ENCODE data around the gene ARHGAP27.

DNA sequence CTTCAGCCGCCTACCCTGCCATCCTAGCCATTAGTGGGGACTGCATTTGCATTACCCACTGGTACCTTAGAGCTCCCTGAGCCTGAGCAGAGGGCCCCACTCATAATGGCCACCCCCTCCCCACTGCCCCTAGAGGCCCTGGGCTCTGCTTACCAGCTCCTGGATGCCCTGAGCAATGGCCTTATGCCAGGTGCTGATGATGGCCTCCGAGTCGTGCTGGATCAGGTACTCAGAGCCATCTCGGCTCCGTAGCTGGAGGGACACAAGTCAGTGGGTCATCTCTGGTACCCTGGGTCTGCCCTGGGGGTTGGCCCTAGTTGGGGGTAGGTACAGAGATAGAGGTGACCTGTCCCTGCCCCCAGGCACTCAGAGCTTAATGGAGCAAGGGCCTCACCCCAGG, 34.9 kb downstream of the ARHGAP27 start:
- TF ChIP-seq, protein P1, sequence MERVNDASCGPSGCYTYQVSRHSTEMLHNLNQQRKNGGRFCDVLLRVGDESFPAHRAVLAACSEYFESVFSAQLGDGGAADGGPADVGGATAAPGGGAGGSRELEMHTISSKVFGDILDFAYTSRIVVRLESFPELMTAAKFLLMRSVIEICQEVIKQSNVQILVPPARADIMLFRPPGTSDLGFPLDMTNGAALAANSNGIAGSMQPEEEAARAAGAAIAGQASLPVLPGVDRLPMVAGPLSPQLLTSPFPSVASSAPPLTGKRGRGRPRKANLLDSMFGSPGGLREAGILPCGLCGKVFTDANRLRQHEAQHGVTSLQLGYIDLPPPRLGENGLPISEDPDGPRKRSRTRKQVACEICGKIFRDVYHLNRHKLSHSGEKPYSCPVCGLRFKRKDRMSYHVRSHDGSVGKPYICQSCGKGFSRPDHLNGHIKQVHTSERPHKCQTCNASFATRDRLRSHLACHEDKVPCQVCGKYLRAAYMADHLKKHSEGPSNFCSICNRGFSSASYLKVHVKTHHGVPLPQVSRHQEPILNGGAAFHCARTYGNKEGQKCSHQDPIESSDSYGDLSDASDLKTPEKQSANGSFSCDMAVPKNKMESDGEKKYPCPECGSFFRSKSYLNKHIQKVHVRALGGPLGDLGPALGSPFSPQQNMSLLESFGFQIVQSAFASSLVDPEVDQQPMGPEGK (CRISPR knock-in tag; IDR thresholded peaks at IDR 0.05; ENCODE audit: borderline replicate concordance), result no peak
- TF ChIP-seq, protein P2, sequence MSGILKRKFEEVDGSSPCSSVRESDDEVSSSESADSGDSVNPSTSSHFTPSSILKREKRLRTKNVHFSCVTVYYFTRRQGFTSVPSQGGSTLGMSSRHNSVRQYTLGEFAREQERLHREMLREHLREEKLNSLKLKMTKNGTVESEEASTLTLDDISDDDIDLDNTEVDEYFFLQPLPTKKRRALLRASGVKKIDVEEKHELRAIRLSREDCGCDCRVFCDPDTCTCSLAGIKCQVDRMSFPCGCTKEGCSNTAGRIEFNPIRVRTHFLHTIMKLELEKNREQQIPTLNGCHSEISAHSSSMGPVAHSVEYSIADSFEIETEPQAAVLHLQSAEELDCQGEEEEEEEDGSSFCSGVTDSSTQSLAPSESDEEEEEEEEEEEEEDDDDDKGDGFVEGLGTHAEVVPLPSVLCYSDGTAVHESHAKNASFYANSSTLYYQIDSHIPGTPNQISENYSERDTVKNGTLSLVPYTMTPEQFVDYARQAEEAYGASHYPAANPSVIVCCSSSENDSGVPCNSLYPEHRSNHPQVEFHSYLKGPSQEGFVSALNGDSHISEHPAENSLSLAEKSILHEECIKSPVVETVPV (CRISPR knock-in tag; IDR thresholded peaks at IDR 0.05), result no peak
- no peak for TF ChIP-seq RARB (CRISPR knock-in tag; IDR thresholded peaks at IDR 0.05)
- no peak for TF ChIP-seq TOX (CRISPR knock-in tag; IDR thresholded peaks at IDR 0.05; ENCODE audit: borderline replicate concordance)
- TF ChIP-seq, protein P3, sequence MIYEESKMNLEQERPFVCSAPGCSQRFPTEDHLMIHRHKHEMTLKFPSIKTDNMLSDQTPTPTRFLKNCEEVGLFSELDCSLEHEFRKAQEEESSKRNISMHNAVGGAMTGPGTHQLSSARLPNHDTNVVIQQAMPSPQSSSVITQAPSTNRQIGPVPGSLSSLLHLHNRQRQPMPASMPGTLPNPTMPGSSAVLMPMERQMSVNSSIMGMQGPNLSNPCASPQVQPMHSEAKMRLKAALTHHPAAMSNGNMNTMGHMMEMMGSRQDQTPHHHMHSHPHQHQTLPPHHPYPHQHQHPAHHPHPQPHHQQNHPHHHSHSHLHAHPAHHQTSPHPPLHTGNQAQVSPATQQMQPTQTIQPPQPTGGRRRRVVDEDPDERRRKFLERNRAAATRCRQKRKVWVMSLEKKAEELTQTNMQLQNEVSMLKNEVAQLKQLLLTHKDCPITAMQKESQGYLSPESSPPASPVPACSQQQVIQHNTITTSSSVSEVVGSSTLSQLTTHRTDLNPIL (CRISPR knock-in tag; IDR thresholded peaks at IDR 0.05; ENCODE audit: low read depth), result no peak
- no peak for TF ChIP-seq BACH2 (CRISPR knock-in tag; IDR thresholded peaks at IDR 0.05; ENCODE audit: borderline replicate concordance)
- TF ChIP-seq ZFP30 (CRISPR knock-in tag; IDR thresholded peaks at IDR 0.05), result no peak
- TF ChIP-seq GLIS3 (CRISPR knock-in tag; IDR thresholded peaks at IDR 0.05), result no peak
- no peak for TF ChIP-seq ESRRG (CRISPR knock-in tag; IDR thresholded peaks at IDR 0.05)
- TF ChIP-seq ARNTL (CRISPR knock-in tag; IDR thresholded peaks at IDR 0.05; ENCODE audit: borderline replicate concordance, low read depth), result no peak
- no peak for TF ChIP-seq PPARA (CRISPR knock-in tag; IDR thresholded peaks at IDR 0.05; ENCODE audit: borderline replicate concordance)
